Stimulated activated CD4-positive, alpha-beta T cell treated with anti-CD3 and anti-CD28 coated beads, TNF-alpha, amount 100 ng/mL, for 24 hours (primary cell): ENCODE data around the gene ZBTB18.

ENCODE experiments used
- DNase-seq, 3 experiments: peaks; one replicate each; pipeline ENCODE4 v3.0.0-alpha.2; 2020; ENCODE audit warnings: low read depth in 3 of 3

Gene ZBTB18

DNA sequence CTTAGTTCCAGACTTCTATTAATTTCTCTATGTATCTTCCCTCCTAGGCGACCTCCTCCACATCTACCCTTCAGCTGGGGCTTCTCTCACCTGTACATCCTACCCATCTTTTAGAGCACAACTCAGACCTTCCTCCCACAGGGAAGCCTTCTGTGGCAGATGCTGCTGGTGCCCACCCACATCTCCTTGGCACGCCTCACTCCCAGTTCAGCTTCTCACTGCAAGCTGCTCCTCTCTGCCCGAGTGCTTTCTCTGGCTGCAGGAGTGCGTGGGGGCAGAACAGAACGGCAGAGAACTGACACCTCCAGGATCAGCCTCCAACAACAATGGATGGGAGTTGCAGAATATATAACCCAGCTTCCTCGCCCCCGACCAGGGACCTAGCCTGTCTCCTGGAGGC, 36.5 kb downstream of the ZBTB18 start:
- DNase-seq: no peak

DNA sequence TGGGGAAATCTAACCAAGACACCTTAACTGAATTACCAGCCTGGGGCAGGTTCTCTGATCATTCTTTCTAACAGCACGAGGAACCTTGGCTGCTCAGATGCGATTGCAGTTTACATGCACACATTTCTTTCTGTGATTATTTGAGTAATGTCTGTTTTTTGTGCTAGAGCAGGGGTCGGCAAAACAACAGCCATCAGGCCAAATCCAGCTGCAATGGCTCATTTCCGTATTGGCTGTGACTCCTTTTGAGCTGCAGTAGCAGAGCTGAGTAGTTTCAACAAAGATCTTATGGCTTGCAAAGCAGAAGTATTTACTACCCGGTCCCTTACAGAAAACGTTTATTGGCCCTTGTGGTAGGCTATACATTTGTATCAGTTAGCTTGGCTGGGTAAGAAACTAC, 37.1 kb downstream of the ZBTB18 start:
- DNase-seq: no peak

DNA sequence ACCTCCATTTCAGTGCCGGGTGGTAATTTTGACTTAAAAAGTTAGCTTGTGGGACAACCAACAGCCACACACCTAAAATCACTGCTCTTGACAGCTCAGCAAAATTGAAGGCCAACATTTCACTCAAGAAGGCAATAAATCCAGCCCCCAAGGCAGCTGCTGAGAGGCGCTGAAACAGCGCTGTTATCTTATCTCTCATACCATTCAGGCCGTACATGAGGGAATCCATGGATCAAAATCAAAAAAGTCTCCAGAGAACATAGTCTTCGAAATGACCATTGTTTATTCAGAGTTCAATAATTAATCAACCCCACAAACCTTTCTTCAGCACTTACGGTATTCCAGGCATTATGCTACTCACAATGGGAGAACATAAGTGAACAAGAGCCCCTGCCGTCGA, 38.5 kb downstream of the ZBTB18 start:
- no peak for DNase-seq

- no peak for DNase-seq
These were observed 39.6 kb downstream of the ZBTB18 start for GRCh38 chr1:244090645-244091044.

DNA sequence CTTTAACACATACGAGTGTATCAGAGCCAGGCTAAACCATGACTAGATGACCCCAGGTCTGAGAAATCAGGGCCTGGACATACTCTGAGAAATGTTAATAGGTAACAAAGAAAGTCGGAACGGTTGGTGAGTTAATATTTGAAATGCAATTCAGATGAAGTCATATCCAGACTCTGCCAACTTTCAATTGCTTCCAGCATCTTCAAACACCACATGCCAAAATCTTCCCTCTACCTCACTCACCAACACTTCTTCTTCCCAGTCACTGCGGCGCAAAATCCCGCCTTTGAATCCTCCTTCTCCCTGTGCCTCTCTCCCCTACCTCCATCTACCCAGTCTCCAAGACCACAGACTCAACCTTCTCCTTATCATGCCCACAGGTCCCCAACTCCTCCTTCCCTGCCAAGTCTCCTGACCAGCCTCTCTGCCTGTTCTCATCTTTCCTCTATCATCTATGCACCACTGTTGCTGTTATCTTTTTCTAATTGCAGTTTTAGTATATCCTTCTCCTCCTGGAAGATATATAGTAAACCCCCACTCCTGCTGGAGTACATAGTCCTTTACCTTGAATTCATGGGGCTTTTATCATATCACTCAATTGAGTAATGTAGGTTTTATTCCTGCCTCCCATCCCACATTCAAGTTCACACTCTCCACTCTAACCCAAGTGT, 41.3 kb downstream of the ZBTB18 start:
- no peak for DNase-seq

- no peak for DNase-seq
These were observed 42.0 kb downstream of the ZBTB18 start for GRCh38 chr1:244092964-244093638.

DNA sequence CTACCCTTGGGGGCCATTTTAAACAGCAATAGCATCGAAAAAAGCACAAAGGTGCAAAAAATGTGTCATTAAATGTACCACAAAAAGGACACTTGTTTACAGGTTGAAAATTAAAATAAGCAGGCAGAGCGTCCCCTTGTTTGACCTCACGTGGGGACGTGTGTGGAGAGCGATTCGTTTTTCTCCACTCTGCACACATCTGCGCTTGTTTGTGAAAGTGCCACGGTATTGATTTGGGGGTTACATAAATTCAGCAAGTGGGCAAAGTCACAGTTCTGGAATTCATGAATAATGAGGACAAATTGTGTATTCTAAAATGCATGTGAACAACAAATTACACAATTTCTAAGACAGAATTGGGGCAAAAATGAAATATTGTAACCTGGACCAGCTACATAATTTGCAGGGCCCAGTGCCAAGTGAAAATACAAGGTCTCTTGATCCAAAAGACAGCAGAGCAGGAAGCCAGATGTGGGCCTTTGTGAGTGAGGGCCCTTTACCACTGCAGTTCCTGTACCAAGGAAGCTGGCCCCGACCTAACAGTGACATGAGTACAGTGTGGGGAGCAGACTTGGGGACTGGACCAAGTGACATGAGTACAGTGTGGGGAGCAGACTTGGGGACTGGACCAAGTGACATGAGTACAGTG, 43.9 kb downstream of the ZBTB18 start:
- DNase-seq: no peak

- no peak for DNase-seq
These were observed 44.4 kb downstream of the ZBTB18 start for GRCh38 chr1:244095529-244095911.

DNA sequence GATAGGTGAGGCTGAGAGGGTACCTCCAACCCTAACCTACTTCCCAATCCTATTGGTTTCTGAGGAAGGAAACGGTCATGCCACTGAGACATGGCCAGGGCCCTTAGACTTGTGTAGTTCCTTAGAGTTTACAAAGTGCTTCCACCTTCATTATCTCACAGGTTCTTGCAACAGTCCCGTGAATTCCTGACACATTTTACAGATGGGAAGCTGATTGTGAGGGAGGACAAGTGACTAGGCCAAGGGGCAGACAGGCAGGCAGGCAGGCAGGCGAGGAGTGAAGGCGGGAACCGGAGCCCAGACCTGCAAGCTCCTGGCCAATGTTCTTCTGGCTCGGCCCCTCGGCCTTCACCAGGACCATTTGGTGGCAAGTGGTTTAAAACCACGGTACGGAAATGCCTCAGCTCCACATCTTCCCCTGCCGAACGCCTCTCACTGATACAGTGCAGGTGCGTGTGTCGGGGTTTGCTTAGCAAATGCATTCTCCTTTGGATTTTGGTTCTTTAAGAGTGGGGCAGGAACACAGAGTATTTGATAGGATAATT, 45.1 kb downstream of the ZBTB18 start:
- no peak for DNase-seq

DNA sequence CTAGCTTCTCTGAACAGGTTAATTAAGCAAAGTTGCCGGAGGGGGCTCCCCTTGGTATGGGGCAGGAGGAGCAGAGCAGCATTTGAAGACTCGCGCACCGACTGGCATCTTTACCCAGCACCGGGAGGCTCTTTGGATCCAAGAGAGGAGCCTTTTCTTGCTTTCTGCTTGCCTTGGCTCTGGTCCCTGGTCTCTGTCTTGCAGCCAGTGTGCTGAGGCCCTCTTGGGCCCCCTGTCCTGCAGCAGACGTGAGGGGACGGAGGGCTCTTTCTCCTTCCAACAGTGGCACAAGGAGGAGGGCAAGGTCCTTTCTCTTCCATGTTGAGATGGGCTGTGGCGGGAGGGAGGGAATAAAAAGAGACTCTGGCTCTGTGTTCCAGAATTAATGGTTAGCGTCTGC, 45.6 kb downstream of the ZBTB18 start:
- DNase-seq: no peak

GRCh38 chr1:244097523-244098405, 46.7 kb downstream of the ZBTB18 start:
- no peak for DNase-seq

GRCh38 chr1:244099258-244099930, 48.3 kb downstream of the ZBTB18 start:
- no peak for DNase-seq

DNA sequence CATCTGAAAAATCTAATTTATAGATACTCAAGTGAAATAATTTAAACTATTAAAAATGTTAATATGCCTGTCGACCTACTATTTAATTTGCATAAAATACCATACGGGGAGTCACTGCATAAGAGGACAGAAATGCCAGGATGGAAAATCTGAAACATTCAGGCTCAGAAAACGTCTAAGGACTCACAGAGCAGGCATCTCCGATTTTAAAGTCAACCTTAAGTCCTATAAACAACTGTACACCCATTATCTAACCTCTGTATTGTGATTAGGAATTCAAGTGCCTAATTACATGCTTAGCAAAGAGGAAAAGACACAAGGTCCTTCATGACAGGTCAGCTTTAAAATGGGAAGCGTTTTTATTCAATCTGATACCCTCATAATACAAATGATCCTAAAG, 49.2 kb downstream of the ZBTB18 start:
- no peak for DNase-seq

DNA sequence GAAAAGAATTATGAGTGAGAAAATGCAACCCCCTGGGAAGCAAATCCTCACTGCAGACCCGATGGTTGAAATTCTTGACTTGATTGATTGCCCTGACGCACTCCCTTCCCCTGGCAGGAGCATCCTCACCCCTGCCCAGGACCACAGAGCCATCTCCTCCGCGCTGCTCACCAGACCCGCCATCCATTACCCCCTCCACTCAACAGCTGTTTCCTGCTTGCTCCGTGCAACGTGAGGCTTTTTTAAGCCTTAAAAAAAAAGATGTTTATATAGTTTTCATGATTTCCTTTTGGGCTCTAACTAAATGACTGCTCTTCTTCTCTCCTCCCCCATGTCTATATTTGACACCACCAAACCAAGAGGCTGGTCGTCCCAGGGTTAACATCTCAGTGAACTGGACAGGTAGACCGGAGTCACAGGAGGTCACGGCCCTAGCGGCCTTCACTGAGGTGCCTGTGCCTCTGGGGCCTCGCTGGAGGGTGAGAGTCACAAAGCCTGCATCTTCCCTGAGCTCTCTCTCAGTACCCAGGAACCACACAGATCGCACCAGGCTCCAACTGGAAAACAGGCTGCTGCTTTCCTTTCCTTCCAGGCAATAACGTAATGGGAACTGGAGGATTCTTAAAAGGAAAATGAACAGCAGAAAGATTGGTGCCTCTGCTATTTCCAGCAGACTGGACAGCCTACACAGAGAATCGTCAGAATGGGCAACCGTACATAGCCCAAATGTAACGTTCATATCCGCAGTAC, 49.8 kb downstream of the ZBTB18 start:
- DNase-seq: no peak

DNA sequence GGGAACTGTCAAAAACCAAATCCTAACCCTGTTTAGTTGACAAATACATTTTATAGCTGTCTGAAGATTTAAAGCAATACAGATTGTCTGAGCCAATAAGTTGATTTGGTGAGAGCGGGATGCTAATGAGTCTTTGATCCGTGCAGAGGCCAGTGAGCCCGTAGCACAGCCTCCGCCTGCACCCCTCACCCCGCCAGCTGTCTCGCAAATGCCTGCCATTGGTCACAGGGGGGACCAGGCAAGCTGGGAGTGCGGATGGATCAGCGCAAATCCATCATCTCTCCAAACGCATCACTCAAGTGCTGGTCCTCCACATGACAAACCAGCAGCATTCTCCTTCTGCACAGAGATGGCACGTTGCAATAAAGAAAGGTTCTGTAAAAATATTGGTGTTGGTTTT, 51.0 kb downstream of the ZBTB18 start:
- no peak for DNase-seq

- DNase-seq: no peak
These were observed 51.4 kb downstream of the ZBTB18 start for GRCh38 chr1:244102468-244102867.

DNA sequence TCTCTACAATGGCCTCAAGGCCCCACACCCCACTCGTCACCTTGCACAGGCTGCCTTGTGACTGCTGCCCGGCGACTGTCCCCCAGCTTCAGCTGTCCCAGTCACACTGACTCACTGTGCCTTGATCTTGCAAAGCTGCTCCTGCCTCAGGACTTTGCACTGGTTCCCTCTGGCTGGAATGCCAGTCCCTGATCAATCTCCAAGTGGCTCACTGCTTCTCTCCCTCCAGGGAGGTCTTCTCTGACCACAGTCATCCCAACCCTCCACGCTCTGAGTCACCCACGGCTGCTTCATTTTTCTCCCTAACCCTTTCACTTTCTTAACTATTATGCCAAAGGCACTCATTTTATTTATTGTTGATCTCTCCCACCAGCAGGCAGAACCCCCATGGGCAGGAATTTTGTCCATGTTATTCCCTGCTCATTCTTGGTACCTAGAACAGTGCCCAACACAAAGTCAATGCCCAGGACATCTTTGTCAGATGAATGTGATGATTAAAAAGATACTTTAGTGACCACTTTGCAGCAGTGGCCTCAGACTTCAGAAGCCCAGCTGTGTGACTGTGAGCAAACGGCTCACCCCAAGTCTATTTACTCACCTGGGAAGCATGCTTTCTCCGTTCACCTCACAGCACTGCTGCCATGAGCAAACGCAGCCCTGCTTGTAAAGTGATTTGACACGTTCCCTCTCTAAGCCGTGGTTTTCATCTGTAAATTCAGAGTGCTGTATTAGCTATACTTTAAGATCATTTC, 53.4 kb downstream of the ZBTB18 start:
- no peak for DNase-seq

GRCh38 chr1:244106176-244106575, 55.1 kb downstream of the ZBTB18 start:
- no peak for DNase-seq
